ENCODE data around the gene NTN1. TPM values are rescaled to one million over a fixed set of nuclear protein-coding genes. Genes with fewer than 3 reads are reported as not detected.

Gene NTN1
- total RNA-seq, 1 experiment from 2014 or later = 14.5 TPM

- in situ Hi-C loops (cut with HindIII; ENCODE audit: low pct_unique_long_range_greater_than_20kb, low sequenced_read_pairs) = no loop called here
- intact Hi-C loops (cut with micrococcal nuclease; ENCODE audit: unreplicated experiment) = no loop called here
- H3K4me1 ChIP-seq (ENCODE audit: control insufficient read depth, insufficient read depth, low read length) = no peaks in the 10 kb centered on the region
- H3K27ac ChIP-seq (ENCODE audit: low read length) = no peak overlapping the region
- H3K27me3 ChIP-seq (ENCODE audit: control insufficient read depth, insufficient read depth, low read length) = no peaks in the 10 kb centered on the region
- no peaks in the 10 kb centered on the region for H3K36me3 ChIP-seq (ENCODE audit: control insufficient read depth, insufficient read depth, low read length)
- no peak overlapping the region for H3K4me3 ChIP-seq (ENCODE audit: low read depth in 2 of 2, low read length in 2 of 2)
- H3K9me3 ChIP-seq (ENCODE audit: control insufficient read depth, insufficient read depth, low read depth, low read length) = no peaks in the 10 kb centered on the region
- DNase-seq (ENCODE audit: low read depth, low spot score) (no peak), ATAC-seq (no peak)
- TF ChIP-seq SIN3A (IDR thresholded peaks at IDR 0.05; ENCODE audit: borderline replicate concordance, insufficient read depth, low read depth, low read length) (no peak), CTCF (IDR thresholded peaks at IDR 0.05) (no peak), TCF7L2 (IDR thresholded peaks at IDR 0.05; ENCODE audit: low read depth, low read length) (no peak), REST (IDR thresholded peaks at IDR 0.05; ENCODE audit: insufficient read depth in 1 of 2, low read depth in 2 of 2, low read length in 1 of 2) (no peak), POLR2AphosphoS5 (IDR thresholded peaks at IDR 0.05; ENCODE audit: low read depth, low read length) (no peak)
- POLR2A ChIA-PET = no interaction called here
- CTCF ChIA-PET = no interaction called here
- no TSS peak for BruUV-seq (replicated peaks)
Measured at GRCh38 chr17:9170853-9171252, 149.5 kb downstream of the NTN1 start.

GRCh38 chr17:9173386-9173983 is 152.2 kb downstream of the NTN1 start:
- TF ChIP-seq SIN3A (IDR thresholded peaks at IDR 0.05; ENCODE audit: borderline replicate concordance, insufficient read depth, low read depth, low read length) = no peak
- no peak for TF ChIP-seq REST (IDR thresholded peaks at IDR 0.05; ENCODE audit: insufficient read depth in 1 of 2, low read depth in 2 of 2, low read length in 1 of 2)
- no peak for TF ChIP-seq CTCF (IDR thresholded peaks at IDR 0.05)
- no peak for TF ChIP-seq POLR2AphosphoS5 (IDR thresholded peaks at IDR 0.05; ENCODE audit: low read depth, low read length)
- no peak for TF ChIP-seq TCF7L2 (IDR thresholded peaks at IDR 0.05; ENCODE audit: low read depth, low read length)
- BruUV-seq (replicated peaks) = no TSS peak
- no peaks in the 10 kb centered on the region for H3K9me3 ChIP-seq (ENCODE audit: control insufficient read depth, insufficient read depth, low read depth, low read length)

More at GRCh38 chr17:9173386-9173983, 152.2 kb downstream of the NTN1 start:
- no peak for ATAC-seq
- intact Hi-C loops (cut with micrococcal nuclease; ENCODE audit: unreplicated experiment) = no loop called here
- POLR2A ChIA-PET = no interaction called here
- in situ Hi-C loops (cut with HindIII; ENCODE audit: low pct_unique_long_range_greater_than_20kb, low sequenced_read_pairs) = no loop called here
- no peak for DNase-seq (ENCODE audit: low read depth, low spot score)
- Histone ChIP-seq H3K4me1 (ENCODE audit: control insufficient read depth, insufficient read depth, low read length) (no peaks in the 10 kb centered on the region), H3K27me3 (ENCODE audit: control insufficient read depth, insufficient read depth, low read length) (no peaks in the 10 kb centered on the region), H3K27ac (ENCODE audit: low read length) (no peak overlapping the region), H3K36me3 (ENCODE audit: control insufficient read depth, insufficient read depth, low read length) (no peaks in the 10 kb centered on the region), H3K4me3 (ENCODE audit: low read depth in 2 of 2, low read length in 2 of 2) (no peak overlapping the region)
- CTCF ChIA-PET = no interaction called here
